GM12874 (cell line): ENCODE results near the gene CDH13.

Experiments used
- CTCF ChIP-seq: IDR thresholded peaks from 2 replicates; pipeline ENCODE4 v1.5.1; 2011; ENCODE audit warnings: low read depth, mild to moderate bottlenecking, control low read depth, low read length, moderate library complexity; ENCODE audit not compliant: insufficient read depth

The CDH13 gene

GRCh38 chr16:83482545-83483162 is 855.9 kb downstream of the CDH13 start:
- TF ChIP-seq CTCF = no peak

DNA sequence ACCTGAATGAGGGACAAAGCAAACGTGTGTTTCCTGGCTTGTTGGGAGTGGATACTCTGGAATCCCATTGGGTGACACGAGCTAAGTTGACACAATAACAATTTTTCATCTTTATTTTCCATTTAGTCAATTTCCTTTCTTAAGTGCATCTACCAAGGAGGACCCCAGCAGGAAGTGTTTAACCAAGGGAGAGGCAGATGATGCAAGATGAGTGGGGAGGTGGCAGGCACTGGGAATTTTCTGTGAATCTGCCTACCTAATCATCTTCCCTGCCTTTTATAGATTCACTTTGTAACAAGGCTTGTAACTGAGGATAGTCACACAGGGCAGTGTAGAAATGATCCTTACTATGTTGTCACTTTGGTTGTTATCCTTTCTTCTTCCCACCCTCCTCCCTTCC is 863.3 kb downstream of the CDH13 start:
- no peak for TF ChIP-seq CTCF

DNA sequence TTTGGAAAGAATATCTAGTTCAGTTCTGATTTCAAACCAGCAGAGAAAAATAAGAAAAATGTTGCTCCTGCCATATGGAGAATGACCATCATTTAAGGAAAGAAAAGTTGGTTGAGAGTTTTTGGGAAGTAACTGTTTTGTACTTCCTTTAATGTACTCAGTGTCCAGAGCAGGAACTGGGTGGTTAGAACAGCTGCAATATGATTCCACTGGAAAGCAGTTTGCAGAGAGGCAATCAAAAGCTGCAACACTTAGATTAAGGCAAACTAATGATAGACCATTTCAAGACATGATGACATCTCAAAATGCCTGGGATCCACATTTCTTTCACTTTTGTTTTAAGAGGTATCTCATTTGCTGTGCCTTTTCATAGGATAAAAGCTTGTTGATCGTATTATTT is 867.7 kb downstream of the CDH13 start:
- TF ChIP-seq CTCF = no peak

DNA sequence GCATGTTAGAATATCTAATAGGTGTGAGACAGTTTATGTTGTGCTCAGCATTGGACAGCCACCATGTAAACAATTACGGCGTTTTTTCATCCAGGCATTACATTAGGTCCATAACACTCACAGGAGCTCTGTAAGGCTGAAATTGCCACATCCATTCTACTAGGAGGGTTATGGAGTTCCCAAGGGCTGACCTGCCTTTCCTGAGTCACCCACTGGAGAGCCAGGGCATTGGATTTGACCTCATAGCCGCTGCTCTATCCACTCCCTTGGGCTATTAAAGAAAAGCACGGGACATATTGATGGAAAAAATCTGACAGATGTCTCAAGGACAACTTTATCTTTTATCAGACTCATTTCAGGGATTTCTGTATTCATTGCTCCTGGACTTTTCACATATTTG is 874.7 kb downstream of the CDH13 start:
- no peak for TF ChIP-seq CTCF

GRCh38 chr16:83508295-83508694 is 881.5 kb downstream of the CDH13 start:
- TF ChIP-seq CTCF = no peak

GRCh38 chr16:83509316-83509715 is 882.5 kb downstream of the CDH13 start:
- TF ChIP-seq CTCF = no peak

DNA sequence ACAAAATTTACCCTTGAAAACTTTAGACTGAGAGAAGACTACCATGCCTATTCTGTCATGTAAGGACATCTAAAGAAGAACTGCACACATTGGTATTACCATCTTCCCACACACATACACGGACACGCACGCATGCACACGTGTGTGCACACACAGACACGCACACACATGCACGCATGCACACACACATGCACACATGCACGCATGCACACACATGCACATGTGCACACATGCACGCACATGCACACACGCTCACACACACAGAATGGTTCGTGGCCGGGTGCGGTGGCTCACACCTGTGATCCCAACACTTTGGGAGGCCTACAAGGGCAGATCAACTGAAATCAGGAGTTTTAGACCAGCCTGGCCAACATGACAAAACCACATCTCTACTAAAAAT is 884.1 kb downstream of the CDH13 start:
- no peak for TF ChIP-seq CTCF
